Measurements from ENCODE around the gene ZNF70. TPM values are rescaled to one million over a fixed set of nuclear protein-coding genes. Genes with fewer than 3 reads are reported as not detected.
A peak's percentile ranks its signal among the peaks of the same experiment; 100 is the strongest.

Gene ZNF70
- total and polyA plus RNA-seq, 9 of the 15 experiments (the other 6 are each of a cell fraction or from before 2014, with no cell fraction given), result 0.14 to 3.3 (median 1.4) TPM

DNA sequence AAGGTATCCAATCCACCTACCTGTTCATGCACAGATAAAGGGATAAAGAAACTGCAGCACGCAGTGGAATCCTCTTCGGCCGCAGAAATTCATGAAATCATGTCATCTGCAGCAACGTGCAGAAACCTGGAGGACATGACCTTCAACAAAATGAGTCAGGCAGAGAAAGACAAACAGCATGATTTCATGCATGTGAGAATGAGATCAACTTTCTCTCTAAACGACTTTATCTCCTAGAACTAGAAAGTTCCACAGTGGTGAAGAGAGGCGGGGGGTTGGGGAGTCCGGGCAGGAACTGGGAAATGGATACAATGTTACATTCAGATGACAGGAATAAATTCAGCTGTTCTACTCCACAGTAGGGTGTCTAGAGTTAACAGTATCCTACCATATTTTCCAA lies 50.2 kb downstream of the ZNF70 start (continued):
- TF ChIP-seq PHF8 (IDR thresholded peaks at IDR 0.05; ENCODE audit: borderline replicate concordance, low read length), result no peak
- no peak for TF ChIP-seq ZNF140 (CRISPR knock-in tag; IDR thresholded peaks at IDR 0.05)
- no peak for TF ChIP-seq ZNF785 (CRISPR knock-in tag; IDR thresholded peaks at IDR 0.05)
- TF ChIP-seq ZFP36 (IDR thresholded peaks at IDR 0.05; ENCODE audit: low read depth, low read length, partially characterized antibody), result no peak
- no peak for TF ChIP-seq ELF2 (CRISPR knock-in tag; IDR thresholded peaks at IDR 0.05)
- TF ChIP-seq TCF7L2 (IDR thresholded peaks at IDR 0.05; ENCODE audit: low read depth, low read length), result no peak
- no peak for TF ChIP-seq ZBTB1 (CRISPR knock-in tag; IDR thresholded peaks at IDR 0.05; ENCODE audit: borderline replicate concordance, low read depth)
- 0 out of 2 replicates have a peak, but pooled peaks have one; percentile 35 for TF ChIP-seq ATF7 (IDR thresholded peaks at IDR 0.05)
- TF ChIP-seq ARHGAP35 (IDR thresholded peaks at IDR 0.05; ENCODE audit: partially characterized antibody), result no peak
- no peak for TF ChIP-seq POLR3A (IDR thresholded peaks at IDR 0.05; ENCODE audit: borderline replicate concordance, extremely low read depth, insufficient read depth, insufficient read length)
- TF ChIP-seq JUN (IDR thresholded peaks at IDR 0.05; ENCODE audit: borderline replicate concordance, low read depth, low read length), result peak; percentile 74; the same call in 1 of the 2 replicates
- TF ChIP-seq JUN (CRISPR knock-in tag; IDR thresholded peaks at IDR 0.05; ENCODE audit: borderline replicate concordance), result no peak
- TF ChIP-seq JUND (IDR thresholded peaks at IDR 0.05; ENCODE audit: borderline replicate concordance, low read depth, low read length), result peak; percentile 59; the same call in 1 of the 2 replicates
- peak; percentile 52; the same call in 1 of the 3 replicates for TF ChIP-seq JUND (tag; IDR thresholded peaks at IDR 0.05; ENCODE audit: borderline replicate concordance, low read depth, low read length)
- no peak for TF ChIP-seq NELFE (IDR thresholded peaks at IDR 0.05; ENCODE audit: insufficient read depth, insufficient read length)
- TF ChIP-seq, protein P1, sequence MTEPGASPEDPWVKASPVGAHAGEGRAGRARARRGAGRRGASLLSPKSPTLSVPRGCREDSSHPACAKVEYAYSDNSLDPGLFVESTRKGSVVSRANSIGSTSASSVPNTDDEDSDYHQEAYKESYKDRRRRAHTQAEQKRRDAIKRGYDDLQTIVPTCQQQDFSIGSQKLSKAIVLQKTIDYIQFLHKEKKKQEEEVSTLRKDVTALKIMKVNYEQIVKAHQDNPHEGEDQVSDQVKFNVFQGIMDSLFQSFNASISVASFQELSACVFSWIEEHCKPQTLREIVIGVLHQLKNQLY (CRISPR knock-in tag; conservative IDR thresholded peaks at IDR 0.05), result no peak
- TF ChIP-seq, protein P2, sequence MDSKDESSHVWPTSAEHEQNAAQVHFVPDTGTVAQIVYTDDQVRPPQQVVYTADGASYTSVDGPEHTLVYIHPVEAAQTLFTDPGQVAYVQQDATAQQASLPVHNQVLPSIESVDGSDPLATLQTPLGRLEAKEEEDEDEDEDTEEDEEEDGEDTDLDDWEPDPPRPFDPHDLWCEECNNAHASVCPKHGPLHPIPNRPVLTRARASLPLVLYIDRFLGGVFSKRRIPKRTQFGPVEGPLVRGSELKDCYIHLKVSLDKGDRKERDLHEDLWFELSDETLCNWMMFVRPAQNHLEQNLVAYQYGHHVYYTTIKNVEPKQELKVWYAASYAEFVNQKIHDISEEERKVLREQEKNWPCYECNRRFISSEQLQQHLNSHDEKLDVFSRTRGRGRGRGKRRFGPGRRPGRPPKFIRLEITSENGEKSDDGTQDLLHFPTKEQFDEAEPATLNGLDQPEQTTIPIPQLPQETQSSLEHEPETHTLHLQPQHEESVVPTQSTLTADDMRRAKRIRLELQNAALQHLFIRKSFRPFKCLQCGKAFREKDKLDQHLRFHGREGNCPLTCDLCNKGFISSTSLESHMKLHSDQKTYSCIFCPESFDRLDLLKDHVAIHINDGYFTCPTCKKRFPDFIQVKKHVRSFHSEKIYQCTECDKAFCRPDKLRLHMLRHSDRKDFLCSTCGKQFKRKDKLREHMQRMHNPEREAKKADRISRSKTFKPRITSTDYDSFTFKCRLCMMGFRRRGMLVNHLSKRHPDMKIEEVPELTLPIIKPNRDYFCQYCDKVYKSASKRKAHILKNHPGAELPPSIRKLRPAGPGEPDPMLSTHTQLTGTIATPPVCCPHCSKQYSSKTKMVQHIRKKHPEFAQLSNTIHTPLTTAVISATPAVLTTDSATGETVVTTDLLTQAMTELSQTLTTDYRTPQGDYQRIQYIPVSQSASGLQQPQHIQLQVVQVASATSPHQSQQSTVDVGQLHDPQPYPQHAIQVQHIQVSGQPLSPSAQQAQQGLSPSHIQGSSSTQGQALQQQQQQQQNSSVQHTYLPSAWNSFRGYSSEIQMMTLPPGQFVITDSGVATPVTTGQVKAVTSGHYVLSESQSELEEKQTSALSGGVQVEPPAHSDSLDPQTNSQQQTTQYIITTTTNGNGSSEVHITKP (IDR thresholded peaks at IDR 0.05; ENCODE audit: partially characterized antibody), result peak; percentile 20
- TF ChIP-seq ESRRA (IDR thresholded peaks at IDR 0.05; ENCODE audit: borderline replicate concordance, low read depth), result peak; percentile 77
- TF ChIP-seq, protein P3, sequence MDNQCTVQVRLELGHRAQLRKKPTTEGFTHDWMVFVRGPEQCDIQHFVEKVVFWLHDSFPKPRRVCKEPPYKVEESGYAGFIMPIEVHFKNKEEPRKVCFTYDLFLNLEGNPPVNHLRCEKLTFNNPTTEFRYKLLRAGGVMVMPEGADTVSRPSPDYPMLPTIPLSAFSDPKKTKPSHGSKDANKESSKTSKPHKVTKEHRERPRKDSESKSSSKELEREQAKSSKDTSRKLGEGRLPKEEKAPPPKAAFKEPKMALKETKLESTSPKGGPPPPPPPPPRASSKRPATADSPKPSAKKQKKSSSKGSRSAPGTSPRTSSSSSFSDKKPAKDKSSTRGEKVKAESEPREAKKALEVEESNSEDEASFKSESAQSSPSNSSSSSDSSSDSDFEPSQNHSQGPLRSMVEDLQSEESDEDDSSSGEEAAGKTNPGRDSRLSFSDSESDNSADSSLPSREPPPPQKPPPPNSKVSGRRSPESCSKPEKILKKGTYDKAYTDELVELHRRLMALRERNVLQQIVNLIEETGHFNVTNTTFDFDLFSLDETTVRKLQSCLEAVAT (IDR thresholded peaks at IDR 0.05), result 0 out of 4 replicates have a peak, but pooled peaks of 1 of the 2 experiments have one; percentile 30
- TF ChIP-seq SMAD1 (IDR thresholded peaks at IDR 0.05; ENCODE audit: low read depth, low read length, partially characterized antibody), result no peak
- TF ChIP-seq BHLHE40 (IDR thresholded peaks at IDR 0.05; ENCODE audit: low read length), result peak; percentile 21; the same call in 1 of the 2 replicates
- TF ChIP-seq, protein P4, sequence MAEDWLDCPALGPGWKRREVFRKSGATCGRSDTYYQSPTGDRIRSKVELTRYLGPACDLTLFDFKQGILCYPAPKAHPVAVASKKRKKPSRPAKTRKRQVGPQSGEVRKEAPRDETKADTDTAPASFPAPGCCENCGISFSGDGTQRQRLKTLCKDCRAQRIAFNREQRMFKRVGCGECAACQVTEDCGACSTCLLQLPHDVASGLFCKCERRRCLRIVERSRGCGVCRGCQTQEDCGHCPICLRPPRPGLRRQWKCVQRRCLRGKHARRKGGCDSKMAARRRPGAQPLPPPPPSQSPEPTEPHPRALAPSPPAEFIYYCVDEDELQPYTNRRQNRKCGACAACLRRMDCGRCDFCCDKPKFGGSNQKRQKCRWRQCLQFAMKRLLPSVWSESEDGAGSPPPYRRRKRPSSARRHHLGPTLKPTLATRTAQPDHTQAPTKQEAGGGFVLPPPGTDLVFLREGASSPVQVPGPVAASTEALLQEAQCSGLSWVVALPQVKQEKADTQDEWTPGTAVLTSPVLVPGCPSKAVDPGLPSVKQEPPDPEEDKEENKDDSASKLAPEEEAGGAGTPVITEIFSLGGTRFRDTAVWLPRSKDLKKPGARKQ (CRISPR knock-in tag; IDR thresholded peaks at IDR 0.05), result no peak

Measured in K562 (cell line).